Activated CD8-positive, alpha-beta T cell treated with anti-CD3 and anti-CD28 coated beads for 36 hours (primary cell): ENCODE data around the gene KRT79. TPM values are rescaled to one million over a fixed set of nuclear protein-coding genes. Genes with fewer than 3 reads are reported as not detected.

ENCODE experiments used
- ATAC-seq: fragments of 200-7000 bp; cut with Tn5 transposase; one replicate; pipeline ENCODE4 v1.10.0; 2021; ENCODE audit warnings: mild to moderate bottlenecking, moderate library complexity
- CTCF ChIA-PET: fragments of 350-600 bp; sonication (Branson Sonifier 250); formaldehyde crosslinking; loops from one replicate; lab custom pipeline; 2021; ENCODE audit warnings: antibody characterized with exemption; lab: Charles Lee
- POLR2A ChIA-PET: fragments of 350-600 bp; sonication (Branson Sonifier 250); formaldehyde crosslinking; loops from one replicate; lab custom pipeline; 2021; ENCODE audit warnings: antibody characterized with exemption; lab: Charles Lee
- DNase-seq: peaks from one replicate; pipeline ENCODE4 v3.0.0-alpha.2; 2020
- H3K27ac Mint-ChIP-seq: one replicate; pipeline ENCODE4 v1.8.0; 2021; ENCODE audit warnings: mild to moderate bottlenecking, mixed read lengths
- H3K27me3 Mint-ChIP-seq: one replicate; pipeline ENCODE4 v1.8.0; 2021; ENCODE audit warnings: mixed read lengths
- H3K36me3 Mint-ChIP-seq: one replicate; pipeline ENCODE4 v1.8.0; 2021; ENCODE audit warnings: low read depth, mixed read lengths
- H3K4me1 Mint-ChIP-seq: one replicate; pipeline ENCODE4 v1.8.0; 2021; ENCODE audit warnings: low read depth, mixed read lengths
- H3K4me3 Mint-ChIP-seq: one replicate; pipeline ENCODE4 v1.8.0; 2021; ENCODE audit warnings: mild to moderate bottlenecking, moderate library complexity, mixed read lengths
- H3K9me3 Mint-ChIP-seq: one replicate; pipeline ENCODE4 v1.8.0; 2021; ENCODE audit warnings: mixed read lengths
- CTCF ChIP-seq: fragments of 200-600 bp; IDR thresholded peaks from one replicate; pipeline ENCODE4 v1.8.0; 2022; ENCODE audit warnings: antibody characterized with exemption, mild to moderate bottlenecking
- intact Hi-C: fragments of 100-400 bp; cut with micrococcal nuclease; formaldehyde crosslinking; loops from one replicate; pipeline ENCODE4 v1.10.0; 2022
- total RNA-seq, 2 experiments: library from RNA; stranded (reverse); gene quantifications; one replicate each; pipeline ENCODE4 v1.2.3, GENCODE V29; 2021

Gene KRT79
- total RNA-seq, 2 experiments from 2014 or later, result 0.87 to 1.6 TPM

GRCh38 chr12:52832451-52832850, 1.7 kb downstream of the KRT79 start:
- POLR2A ChIA-PET, result interaction anchor here (1.5 kb wide), 1 partner anchor 174 kb away, joined by 3 read pairs; the partner anchor contains the start of gene EIF4B
- H3K27me3 Mint-ChIP-seq, result no peaks in the 10 kb centered on the region

GRCh38 chr12:52831251-52831650, 2.9 kb downstream of the KRT79 start:
- H3K27ac Mint-ChIP-seq, result no peak overlapping the region
- DNase-seq (no peak), ATAC-seq (no peak)
- H3K27me3 Mint-ChIP-seq, result no peaks in the 10 kb centered on the region
- H3K4me1 Mint-ChIP-seq, result peaks cover 30% of the 10 kb centered on the region
- intact Hi-C loops, result no loop called here
- H3K9me3 Mint-ChIP-seq, result no peaks in the 10 kb centered on the region
- POLR2A ChIA-PET, result no interaction called here
- no peak overlapping the region for H3K4me3 Mint-ChIP-seq
- H3K36me3 Mint-ChIP-seq, result no peaks in the 10 kb centered on the region
- TF ChIP-seq CTCF, result no peak
- CTCF ChIA-PET, result interaction anchor here (0.7 to 1.3 kb wide), 3 partner anchors 15 to 149 kb away, joined by 3 to 4 read pairs (median 4); no protein-coding TSS in a partner anchor

More at GRCh38 chr12:52832451-52832850, 1.7 kb downstream of the KRT79 start:
- ATAC-seq (no peak), DNase-seq (no peak)
- Mint-ChIP-seq H3K9me3 (no peaks in the 10 kb centered on the region), H3K4me3 (no peak overlapping the region), H3K27ac (no peak overlapping the region), H3K36me3 (no peaks in the 10 kb centered on the region), H3K4me1 (peaks cover 42% of the 10 kb centered on the region)
- intact Hi-C loops, result no loop called here
- TF ChIP-seq CTCF, result no peak
- CTCF ChIA-PET, result interaction anchor here (2.1 kb wide), 1 partner anchor 38 kb away, joined by 6 read pairs; no protein-coding TSS in a partner anchor

- intact Hi-C loops, result no loop called here
- no peaks in the 10 kb centered on the region for H3K27me3 Mint-ChIP-seq
- peaks cover 19% of the 10 kb centered on the region for H3K4me1 Mint-ChIP-seq
- POLR2A ChIA-PET, result no interaction called here
- DNase-seq, result no peak
- no peak for ATAC-seq
- H3K4me3 Mint-ChIP-seq, result no peak overlapping the region
- CTCF ChIA-PET, result interaction anchor here (0.8 to 1.9 kb wide), 3 partner anchors 40 to 150 kb away, joined by 4 to 5 read pairs (median 4); no protein-coding TSS in a partner anchor
- no peaks in the 10 kb centered on the region for H3K9me3 Mint-ChIP-seq
- no peak for TF ChIP-seq CTCF
- H3K27ac Mint-ChIP-seq, result no peak overlapping the region
- no peaks in the 10 kb centered on the region for H3K36me3 Mint-ChIP-seq
These were observed 3.9 kb downstream of the KRT79 start for GRCh38 chr12:52829986-52830770.

- POLR2A ChIA-PET, result no interaction called here
- ATAC-seq, result no peak
- peaks cover 13% of the 10 kb centered on the region for H3K4me1 Mint-ChIP-seq
These were observed 5.5 kb downstream of the KRT79 start for GRCh38 chr12:52828591-52829021.

More at GRCh38 chr12:52828591-52829021, 5.5 kb downstream of the KRT79 start:
- no peaks in the 10 kb centered on the region for H3K27me3 Mint-ChIP-seq
- no peaks in the 10 kb centered on the region for H3K36me3 Mint-ChIP-seq
- DNase-seq, result no peak
- CTCF ChIA-PET, result interaction anchor here (1.0 kb wide), 1 partner anchor 51 kb away, joined by 3 read pairs; no protein-coding TSS in a partner anchor
- TF ChIP-seq CTCF, result no peak
- H3K9me3 Mint-ChIP-seq, result no peaks in the 10 kb centered on the region
- no peak overlapping the region for H3K27ac Mint-ChIP-seq
- intact Hi-C loops, result no loop called here
- H3K4me3 Mint-ChIP-seq, result no peak overlapping the region
